Breast epithelium (tissue), 4 donors: ENCODE measurements around the gene KCNIP3. TPM values are rescaled to one million over a fixed set of nuclear protein-coding genes. Genes with fewer than 3 reads are reported as not detected.

Source experiments
- DNase-seq, 2 donors: peaks; one replicate each; pipeline ENCODE4 v3.0.0-alpha.2; 2019; ENCODE audit warnings: low spot score in 2 of 2
- H3K27ac ChIP-seq, 2 donors: fragments of 200-600 bp; sonication (generic) in 1 of 2; one replicate each; pipeline ENCODE4 v1.5.1; 2016 to 2019; ENCODE audit warnings: mild to moderate bottlenecking in 1 of 2
- H3K27me3 ChIP-seq, 2 donors: fragments of 200-600 bp; sonication (generic) in 1 of 2; one replicate each; pipeline versions ENCODE4 v1.5.1 to v1.6.0; 2017 to 2019; ENCODE audit warnings: control low read depth in 1 of 2, mild to moderate bottlenecking in 1 of 2
- H3K36me3 ChIP-seq: fragments of 200-600 bp; one replicate; pipeline ENCODE4 v1.5.1; 2019
- H3K4me1 ChIP-seq, 2 donors: fragments of 200-600 bp; sonication (generic); one replicate each; pipeline ENCODE4 v1.5.1; 2016 to 2019; ENCODE audit warnings: control low read depth in 1 of 2
- H3K4me3 ChIP-seq, 3 donors: fragments of 200-600 bp; sonication (generic); 1 replicate in 2 of 3; 2 replicates in 1 of 3; pipeline ENCODE4 v1.5.1; 2016 to 2019; ENCODE audit warnings: mild to moderate bottlenecking in 3 of 3, moderate library complexity in 2 of 3
- H3K9me3 ChIP-seq, 2 donors: fragments of 200-600 bp; sonication (generic) in 1 of 2; one replicate each; pipeline ENCODE4 v1.5.1; 2016 to 2019; ENCODE audit warnings: control low read depth in 1 of 2
- POLR2A ChIP-seq: fragments of 450-650 bp; IDR thresholded peaks from one replicate; pipeline ENCODE4 v1.6.1; 2016; ENCODE audit warnings: antibody characterized with exemption, mild to moderate bottlenecking, moderate library complexity
- POLR2AphosphoS5 ChIP-seq, 3 donors: sonication (generic); formaldehyde crosslinking; IDR thresholded peaks; one replicate each; pipeline ENCODE4 v1.6.1; 2017; ENCODE audit warnings: antibody characterized with exemption in 3 of 3
- intact Hi-C: fragments of 100-400 bp; cut with DNase I; formaldehyde crosslinking; loops from one replicate; pipeline ENCODE4 v1.15.1; 2023; ENCODE audit warnings: low total_unique reads
- total RNA-seq, 3 donors: library from RNA; depleted of rRNA; stranded (reverse); fragments of >200 nt; gene quantifications; one replicate each; pipeline ENCODE4 v1.1.0, GENCODE V29; 2016
- TF ChIP-seq, protein P1 (sequence below), 3 donors: fragments of 450-650 bp; IDR thresholded peaks; one replicate each; pipeline ENCODE4 v1.5.1; 2016 to 2017; ENCODE audit warnings: antibody characterized with exemption in 3 of 3, mild to moderate bottlenecking in 3 of 3, moderate library complexity in 3 of 3

Gene KCNIP3
- total RNA-seq, 3 donors from 2014 or later = 14.4 to 30.1 (median 15.1) TPM

DNA sequence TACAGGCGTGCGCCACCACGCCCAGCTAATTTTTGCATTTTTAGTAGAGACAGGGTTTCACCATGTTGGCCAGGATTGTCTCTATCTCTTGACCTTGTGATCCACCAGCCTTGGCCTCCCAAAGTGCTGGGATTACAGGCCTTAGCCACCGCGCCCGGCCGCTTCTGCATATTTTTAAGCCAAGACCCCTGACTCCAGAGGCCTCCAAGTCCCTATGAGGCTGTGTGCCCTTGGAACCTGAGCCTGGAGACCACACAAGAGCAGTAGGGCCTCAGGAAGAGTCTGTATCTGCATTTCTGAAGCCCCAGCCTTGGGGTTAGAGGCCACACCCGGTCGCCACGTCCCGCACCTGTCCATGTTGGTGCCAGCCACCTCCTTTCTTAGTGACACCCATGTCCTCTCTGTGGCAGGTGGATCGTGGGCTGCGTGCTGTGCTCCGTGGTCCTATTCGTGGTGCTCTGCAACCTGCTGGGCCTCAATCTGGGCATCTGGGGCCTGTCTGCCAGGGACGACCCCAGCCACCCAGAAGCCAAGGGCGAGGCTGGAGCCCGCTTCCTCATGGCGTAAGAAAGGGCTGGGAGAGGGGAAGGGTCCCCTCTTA lies 17.6 kb upstream of the KCNIP3 start:
- intact Hi-C loops = no loop called here
- Histone ChIP-seq H3K9me3 (no peaks in the 10 kb centered on the region), H3K4me1 (peaks cover 0 to 4% of the 10 kb centered on the region in 2 donors), H3K27me3 (no peaks in the 10 kb centered on the region), H3K4me3 (no peak overlapping the region), H3K36me3 (no peaks in the 10 kb centered on the region), H3K27ac (no peak overlapping the region)
- TF ChIP-seq, protein P1, sequence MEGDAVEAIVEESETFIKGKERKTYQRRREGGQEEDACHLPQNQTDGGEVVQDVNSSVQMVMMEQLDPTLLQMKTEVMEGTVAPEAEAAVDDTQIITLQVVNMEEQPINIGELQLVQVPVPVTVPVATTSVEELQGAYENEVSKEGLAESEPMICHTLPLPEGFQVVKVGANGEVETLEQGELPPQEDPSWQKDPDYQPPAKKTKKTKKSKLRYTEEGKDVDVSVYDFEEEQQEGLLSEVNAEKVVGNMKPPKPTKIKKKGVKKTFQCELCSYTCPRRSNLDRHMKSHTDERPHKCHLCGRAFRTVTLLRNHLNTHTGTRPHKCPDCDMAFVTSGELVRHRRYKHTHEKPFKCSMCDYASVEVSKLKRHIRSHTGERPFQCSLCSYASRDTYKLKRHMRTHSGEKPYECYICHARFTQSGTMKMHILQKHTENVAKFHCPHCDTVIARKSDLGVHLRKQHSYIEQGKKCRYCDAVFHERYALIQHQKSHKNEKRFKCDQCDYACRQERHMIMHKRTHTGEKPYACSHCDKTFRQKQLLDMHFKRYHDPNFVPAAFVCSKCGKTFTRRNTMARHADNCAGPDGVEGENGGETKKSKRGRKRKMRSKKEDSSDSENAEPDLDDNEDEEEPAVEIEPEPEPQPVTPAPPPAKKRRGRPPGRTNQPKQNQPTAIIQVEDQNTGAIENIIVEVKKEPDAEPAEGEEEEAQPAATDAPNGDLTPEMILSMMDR (IDR thresholded peaks at IDR 0.05) = no peak
- TF ChIP-seq POLR2A (no peak), POLR2AphosphoS5 (IDR thresholded peaks at IDR 0.05) (no peak)
- no peak for DNase-seq

DNA sequence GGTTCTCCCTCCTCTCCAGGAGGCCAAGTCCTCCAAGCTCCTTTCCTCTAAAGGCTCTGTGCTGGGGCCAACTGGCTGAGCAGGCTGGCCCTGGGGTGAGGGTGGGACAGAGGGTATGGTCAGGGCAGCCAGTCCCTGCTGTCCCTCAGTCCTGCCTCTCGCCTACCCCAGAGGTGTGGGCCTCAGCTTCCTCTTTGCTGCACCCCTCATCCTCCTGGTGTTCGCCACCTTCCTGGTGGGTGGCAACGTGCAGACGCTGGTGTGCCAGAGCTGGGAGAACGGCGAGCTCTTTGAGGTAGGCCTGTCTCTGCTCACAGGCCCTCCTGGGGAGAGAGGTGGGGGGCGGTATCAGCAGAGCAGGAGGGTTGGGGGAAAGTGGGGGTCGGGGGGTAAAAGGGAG lies 16.1 kb upstream of the KCNIP3 start:
- intact Hi-C loops = no loop called here
- H3K4me1 ChIP-seq = peaks cover 0 to 4% of the 10 kb centered on the region in 2 donors
- no peak overlapping the region for H3K27ac ChIP-seq
- no peaks in the 10 kb centered on the region for H3K9me3 ChIP-seq
- no peak overlapping the region for H3K4me3 ChIP-seq
- H3K36me3 ChIP-seq = no peaks in the 10 kb centered on the region
- no peak for DNase-seq
- TF ChIP-seq, protein P1 (IDR thresholded peaks at IDR 0.05) = no peak
- TF ChIP-seq POLR2AphosphoS5 (IDR thresholded peaks at IDR 0.05) (no peak), POLR2A (no peak)
- no peaks in the 10 kb centered on the region for H3K27me3 ChIP-seq

DNA sequence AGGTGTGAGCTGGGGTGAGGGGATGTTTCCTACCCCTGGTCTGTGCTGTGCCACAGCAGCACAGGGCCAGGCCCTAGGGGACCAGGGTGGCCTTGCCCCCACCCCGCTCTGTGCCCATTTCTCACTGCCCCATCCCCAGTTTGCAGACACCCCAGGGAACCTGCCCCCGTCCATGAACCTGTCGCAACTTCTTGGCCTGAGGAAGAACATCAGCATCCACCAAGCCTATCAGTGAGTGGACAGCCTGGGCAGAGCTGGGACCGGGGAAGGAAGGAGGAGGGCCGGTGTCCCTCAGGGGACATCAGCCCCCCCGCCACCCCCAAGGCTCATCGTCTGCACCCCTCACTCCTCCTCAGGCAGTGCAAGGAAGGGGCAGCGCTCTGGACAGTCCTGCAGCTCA lies 15.4 kb upstream of the KCNIP3 start:
- no peaks in the 10 kb centered on the region for H3K36me3 ChIP-seq
- intact Hi-C loops = no loop called here
- no peak overlapping the region for H3K4me3 ChIP-seq
- H3K27ac ChIP-seq = no peak overlapping the region
- no peaks in the 10 kb centered on the region for H3K9me3 ChIP-seq
- TF ChIP-seq POLR2AphosphoS5 (IDR thresholded peaks at IDR 0.05) = no peak
- no peak for TF ChIP-seq POLR2A
- TF ChIP-seq, protein P1 (IDR thresholded peaks at IDR 0.05) = no peak
- no peaks in the 10 kb centered on the region for H3K27me3 ChIP-seq
- DNase-seq = no peak
- H3K4me1 ChIP-seq = no peaks in the 10 kb centered on the region

DNA sequence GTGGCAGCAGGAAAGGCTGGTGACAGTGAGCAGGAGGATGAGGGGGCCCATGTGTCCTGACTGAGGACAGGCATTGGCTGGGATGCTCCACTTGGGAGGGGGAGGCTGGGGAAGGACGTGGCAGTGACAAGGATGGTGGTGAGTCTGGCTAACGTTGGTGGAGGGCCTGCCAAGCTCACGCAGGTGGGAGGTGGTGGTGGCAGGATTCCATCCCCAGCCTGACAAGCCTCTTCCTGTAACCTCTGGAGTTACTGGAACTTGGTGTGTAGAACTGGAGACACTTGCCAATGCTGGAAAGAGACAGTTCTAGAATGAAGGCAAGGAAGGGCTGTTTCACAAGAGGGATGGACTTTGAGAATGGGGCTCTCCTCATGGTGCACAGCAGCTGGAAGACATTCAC lies 14.7 kb upstream of the KCNIP3 start:
- H3K4me3 ChIP-seq = no peak overlapping the region
- no peaks in the 10 kb centered on the region for H3K27me3 ChIP-seq
- H3K9me3 ChIP-seq = no peaks in the 10 kb centered on the region
- TF ChIP-seq, protein P1 (IDR thresholded peaks at IDR 0.05) = no peak
- TF ChIP-seq POLR2AphosphoS5 (IDR thresholded peaks at IDR 0.05) (no peak), POLR2A (no peak)
- DNase-seq = peak in 1 of 2 donors; percentile 52
- peak overlapping the region in 1 of 2 donors; percentile 19 for H3K27ac ChIP-seq
- intact Hi-C loops = no loop called here
- H3K36me3 ChIP-seq = no peaks in the 10 kb centered on the region
- no peaks in the 10 kb centered on the region for H3K4me1 ChIP-seq

DNA sequence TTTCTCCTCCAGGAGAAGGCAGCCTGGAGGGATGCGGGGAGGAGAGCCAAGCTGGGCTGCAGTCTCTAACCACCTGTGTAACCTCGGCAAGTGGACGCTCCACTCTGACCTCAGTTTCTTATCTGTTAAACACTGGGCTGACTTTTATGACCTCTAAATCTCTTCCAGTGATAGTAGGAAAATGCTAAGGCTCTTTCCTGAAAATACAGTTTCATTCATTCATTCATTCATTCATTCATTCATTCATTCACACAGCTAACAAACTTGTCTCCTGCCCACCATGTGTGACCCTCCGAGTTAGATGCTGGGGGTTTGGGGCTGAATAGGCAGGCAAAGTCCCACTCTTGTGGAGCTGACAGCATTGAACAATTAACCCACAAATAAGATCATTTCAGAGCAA lies 13.6 kb upstream of the KCNIP3 start:
- Histone ChIP-seq H3K27me3 (no peaks in the 10 kb centered on the region), H3K9me3 (no peaks in the 10 kb centered on the region), H3K36me3 (no peaks in the 10 kb centered on the region), H3K27ac (peak overlapping the region in 1 of 2 donors; percentile 19), H3K4me1 (no peaks in the 10 kb centered on the region), H3K4me3 (no peak overlapping the region)
- no peak for DNase-seq
- intact Hi-C loops = no loop called here
- no peak for TF ChIP-seq POLR2AphosphoS5 (IDR thresholded peaks at IDR 0.05)
- TF ChIP-seq, protein P1 (IDR thresholded peaks at IDR 0.05) = no peak
- no peak for TF ChIP-seq POLR2A
